HAP-1 (cell line): ENCODE data around the gene LAP3.

ENCODE experiments used
- DNase-seq, 2 experiments: peaks; one replicate each; pipeline ENCODE4 v3.0.0-alpha.2; 2016 to 2020; ENCODE audit warnings: low spot score in 2 of 2
- H3K27me3 ChIP-seq: fragments of 250-450 bp; sonication (Bioruptor Pico); 2 replicates; pipeline ENCODE4 v1.5.1; 2020; ENCODE audit warnings: low read depth, mild to moderate bottlenecking, moderate library complexity
- H3K36me3 ChIP-seq: fragments of 250-450 bp; sonication (Bioruptor Pico); replicated peaks from 2 replicates; pipeline ENCODE4 v1.5.1; 2020; ENCODE audit warnings: mild to moderate bottlenecking
- H3K4me1 ChIP-seq: fragments of 250-450 bp; sonication (Bioruptor Pico); 2 replicates; pipeline ENCODE4 v1.5.1; 2020; ENCODE audit warnings: mild to moderate bottlenecking
- H3K4me3 ChIP-seq: fragments of 250-450 bp; sonication (Bioruptor Pico); 2 replicates; pipeline ENCODE4 v1.5.1; 2020; ENCODE audit warnings: mild to moderate bottlenecking, moderate library complexity
- H3K9me3 ChIP-seq: fragments of 250-450 bp; sonication (Bioruptor Pico); 2 replicates; pipeline ENCODE4 v1.5.1; 2020; ENCODE audit warnings: mild to moderate bottlenecking, moderate library complexity
- in situ Hi-C: fragments of 300-500 bp; cut with MboI; formaldehyde crosslinking; loops from 3 replicates; pipeline ENCODE4 v1.14.3; 2020; ENCODE audit warnings: low sequenced_read_pairs, inconsistent platforms, mixed read lengths

Gene LAP3

DNA sequence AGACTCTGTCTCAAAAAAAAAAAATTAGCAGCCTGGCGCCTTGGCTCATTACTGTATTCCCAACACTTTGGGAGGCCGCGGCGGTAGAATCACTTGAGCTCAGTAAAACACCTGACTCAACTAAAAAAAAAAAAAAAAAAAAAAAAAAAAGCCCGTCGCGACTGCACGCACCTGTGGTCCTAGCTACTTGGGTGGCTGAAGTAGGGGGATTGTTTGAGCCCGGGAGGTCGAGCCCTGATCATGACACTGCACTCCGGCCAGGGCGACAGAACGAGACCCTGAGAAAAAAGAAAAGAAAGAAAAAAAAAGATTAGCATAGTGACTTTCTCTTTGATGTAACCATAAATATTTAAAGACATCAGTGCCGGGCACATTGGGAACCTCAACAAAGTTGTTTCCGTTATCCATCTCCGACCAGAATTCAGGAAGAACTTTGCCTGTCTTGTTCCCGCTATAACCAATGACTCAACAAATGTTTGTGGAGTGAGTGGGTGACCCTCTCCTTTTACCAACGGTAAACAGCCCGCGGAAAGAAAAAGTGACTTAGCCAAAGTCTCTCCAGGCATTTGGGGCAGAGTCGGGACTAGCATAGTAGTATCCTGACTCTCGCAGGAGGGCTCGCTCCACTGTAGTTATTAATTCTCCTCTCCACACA lies 36.9 kb downstream of the LAP3 start:
- Histone ChIP-seq H3K4me3 (peak overlapping the region; percentile 99), H3K9me3 (no peaks in the 10 kb centered on the region), H3K36me3 (peaks cover 20% of the 10 kb centered on the region), H3K27me3 (no peaks in the 10 kb centered on the region), H3K4me1 (peaks cover 10% of the 10 kb centered on the region)
- in situ Hi-C loops, result no loop called here
- no peak for DNase-seq

DNA sequence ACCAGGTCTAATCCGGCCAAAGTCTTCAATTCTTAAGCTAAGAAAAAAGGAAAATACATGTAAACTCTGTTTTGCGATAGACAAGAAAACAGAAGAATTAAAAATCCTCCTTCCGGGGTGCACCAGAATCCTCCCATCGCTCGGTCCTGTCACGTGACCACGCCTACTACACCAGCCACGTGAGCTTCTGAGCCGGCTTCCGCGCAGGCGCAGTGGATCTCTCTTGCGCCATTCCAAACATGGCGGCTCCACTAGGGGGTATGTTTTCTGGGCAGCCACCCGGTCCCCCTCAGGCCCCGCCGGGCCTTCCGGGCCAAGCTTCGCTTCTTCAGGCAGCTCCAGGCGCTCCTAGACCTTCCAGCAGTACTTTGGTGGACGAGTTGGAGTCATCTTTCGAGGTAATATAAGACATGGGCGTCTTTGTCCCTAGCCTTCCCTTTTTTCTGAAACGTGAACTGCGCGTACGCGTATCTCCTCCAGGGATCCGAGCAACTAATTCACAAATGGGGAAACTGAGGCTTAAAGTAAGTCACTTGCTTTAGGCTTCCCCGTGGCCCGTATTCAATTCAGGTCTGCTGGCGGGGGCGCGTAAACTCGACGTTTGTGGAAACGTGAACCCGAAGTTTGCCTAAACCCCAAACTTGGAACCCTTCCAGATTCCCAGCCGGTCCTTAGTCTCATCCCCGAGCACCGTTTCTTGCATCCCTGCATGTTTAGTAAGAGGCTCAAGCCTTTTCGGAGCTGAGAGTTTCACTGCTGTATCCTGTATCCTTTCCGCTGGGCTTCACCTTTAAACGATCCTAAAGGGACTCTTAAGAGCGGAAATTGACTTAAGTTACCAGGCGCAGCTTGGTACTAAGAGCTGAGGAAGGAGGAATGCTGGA lies 37.7 kb downstream of the LAP3 start, which contains the start of gene MED28:
MED28 (plus strand) TSS at position 226 of the 884 bp plus-strand sequence; CDS start at position 240, 14 bp downstream.
- Histone ChIP-seq H3K9me3 (no peaks in the 10 kb centered on the region), H3K27me3 (no peaks in the 10 kb centered on the region), H3K4me1 (peaks cover 10% of the 10 kb centered on the region), H3K36me3 (peaks cover 28% of the 10 kb centered on the region), H3K4me3 (peak within 1 kb of the TSS; percentile 99)
- DNase-seq, result peak; percentile 89 to 96
- in situ Hi-C loops, result no loop called here

DNA sequence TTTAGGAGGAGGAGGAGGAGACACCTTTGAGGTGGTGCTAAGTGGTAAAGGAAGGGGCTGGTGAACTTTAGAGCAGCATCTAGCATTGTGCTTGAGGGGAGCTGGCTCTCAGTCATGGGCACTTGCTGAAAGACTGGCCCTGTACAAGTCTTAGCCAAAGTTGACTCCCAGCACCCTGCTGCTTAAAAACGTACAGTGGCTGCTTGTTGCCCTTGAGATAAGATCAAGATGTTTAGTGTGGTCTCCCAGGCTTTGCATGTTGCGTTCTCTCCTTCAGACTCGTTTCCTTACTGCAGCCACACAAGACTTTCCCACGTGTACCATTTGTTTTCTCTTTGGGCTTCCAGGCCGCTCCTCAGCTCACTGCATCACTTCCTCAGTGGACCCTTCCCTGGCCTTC lies 39.3 kb downstream of the LAP3 start:
- in situ Hi-C loops, result no loop called here

DNA sequence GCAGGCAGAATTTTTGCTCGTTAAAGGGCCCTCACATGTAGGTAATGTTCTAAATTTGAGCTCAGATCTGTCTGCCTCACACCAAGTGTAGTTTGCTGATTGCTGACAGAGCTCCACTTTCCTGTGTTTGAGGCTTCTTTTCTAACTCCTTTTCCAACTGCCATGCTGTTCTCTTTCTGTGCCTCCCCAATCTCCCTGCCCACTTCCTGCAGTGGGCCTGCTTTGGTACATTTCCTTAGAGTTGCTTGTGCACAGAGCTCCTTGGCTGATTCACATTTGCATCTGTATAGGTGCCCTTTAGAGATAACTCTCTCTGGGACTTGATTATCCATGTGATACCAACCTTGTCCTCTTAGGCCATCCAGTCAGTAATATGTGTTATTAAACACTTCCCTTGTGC lies 41.9 kb downstream of the LAP3 start:
- Histone ChIP-seq H3K9me3 (no peaks in the 10 kb centered on the region), H3K27me3 (no peaks in the 10 kb centered on the region), H3K4me1 (peaks cover 10% of the 10 kb centered on the region), H3K4me3 (no peak overlapping the region), H3K36me3 (peaks cover 63% of the 10 kb centered on the region)
- in situ Hi-C loops, result no loop called here
- DNase-seq, result no peak

More for the DNA sequence above, 39.3 kb downstream of the LAP3 start:
- no peak overlapping the region; the same call in 1 of the 2 replicates for H3K4me3 ChIP-seq
- no peaks in the 10 kb centered on the region for H3K9me3 ChIP-seq
- H3K4me1 ChIP-seq, result peaks cover 10% of the 10 kb centered on the region
- H3K36me3 ChIP-seq, result peaks cover 40% of the 10 kb centered on the region
- no peak for DNase-seq
- H3K27me3 ChIP-seq, result no peaks in the 10 kb centered on the region

DNA sequence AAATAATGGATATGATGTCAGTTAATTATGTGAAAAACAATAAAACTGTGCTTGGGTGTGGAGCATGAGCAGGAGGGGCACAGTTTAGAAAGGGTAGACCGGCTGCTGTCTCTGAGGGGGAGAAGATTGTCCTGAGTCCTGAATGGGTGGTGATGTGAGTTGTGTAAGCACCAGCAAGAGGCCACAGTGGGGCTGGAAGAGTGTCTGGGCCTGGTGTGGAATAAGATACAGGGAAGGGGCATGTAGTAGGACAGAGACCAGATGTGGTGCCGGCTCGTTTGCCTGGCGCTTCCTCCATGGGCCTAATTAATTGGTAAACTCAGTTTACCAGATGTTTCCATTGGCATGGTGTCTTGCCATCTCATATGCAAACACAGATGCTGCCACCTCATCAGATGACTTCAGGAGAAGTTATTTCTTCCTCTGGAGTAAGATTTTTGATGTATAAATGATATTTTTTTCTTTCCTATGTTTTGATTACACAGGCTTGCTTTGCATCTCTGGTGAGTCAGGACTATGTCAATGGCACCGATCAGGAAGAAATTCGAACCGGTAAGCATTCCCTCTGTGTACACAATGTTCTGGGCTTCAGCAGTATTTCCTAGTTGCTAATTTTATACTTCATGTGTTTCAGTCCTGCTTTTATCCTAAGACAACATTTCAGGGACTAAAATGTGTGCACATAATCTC lies 42.6 kb downstream of the LAP3 start:
- peaks cover 69% of the 10 kb centered on the region for H3K36me3 ChIP-seq
- no peaks in the 10 kb centered on the region for H3K9me3 ChIP-seq
- DNase-seq, result no peak
- H3K4me1 ChIP-seq, result peaks cover 10% of the 10 kb centered on the region
- no peak overlapping the region for H3K4me3 ChIP-seq
- in situ Hi-C loops, result no loop called here
- H3K27me3 ChIP-seq, result no peaks in the 10 kb centered on the region

DNA sequence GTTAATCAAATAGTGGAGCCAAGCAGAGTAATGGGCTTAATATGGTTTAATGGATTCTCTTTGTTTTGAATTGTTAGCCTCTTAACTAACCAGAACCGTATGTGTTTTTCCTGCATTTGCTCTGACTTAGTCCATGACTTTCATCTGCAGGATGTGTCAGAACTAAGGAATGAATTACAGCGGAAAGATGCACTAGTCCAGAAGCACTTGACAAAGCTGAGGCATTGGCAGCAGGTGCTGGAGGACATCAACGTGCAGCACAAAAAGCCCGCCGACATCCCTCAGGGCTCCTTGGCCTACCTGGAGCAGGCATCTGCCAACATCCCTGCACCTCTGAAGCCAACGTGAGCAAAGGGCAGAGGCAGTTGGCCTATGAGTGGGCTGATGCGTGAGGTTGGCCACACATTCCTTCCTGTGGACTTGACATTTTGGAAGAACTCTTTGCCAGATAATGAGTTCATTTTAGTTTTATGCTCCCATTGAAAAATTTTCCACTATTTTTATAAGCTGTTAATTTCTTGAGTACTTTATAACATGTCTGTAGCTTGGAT lies 46.5 kb downstream of the LAP3 start:
- Histone ChIP-seq H3K4me1 (no peaks in the 10 kb centered on the region), H3K27me3 (no peaks in the 10 kb centered on the region), H3K4me3 (no peak overlapping the region), H3K36me3 (peaks cover 89% of the 10 kb centered on the region), H3K9me3 (no peaks in the 10 kb centered on the region)
- no peak for DNase-seq
- in situ Hi-C loops, result no loop called here

DNA sequence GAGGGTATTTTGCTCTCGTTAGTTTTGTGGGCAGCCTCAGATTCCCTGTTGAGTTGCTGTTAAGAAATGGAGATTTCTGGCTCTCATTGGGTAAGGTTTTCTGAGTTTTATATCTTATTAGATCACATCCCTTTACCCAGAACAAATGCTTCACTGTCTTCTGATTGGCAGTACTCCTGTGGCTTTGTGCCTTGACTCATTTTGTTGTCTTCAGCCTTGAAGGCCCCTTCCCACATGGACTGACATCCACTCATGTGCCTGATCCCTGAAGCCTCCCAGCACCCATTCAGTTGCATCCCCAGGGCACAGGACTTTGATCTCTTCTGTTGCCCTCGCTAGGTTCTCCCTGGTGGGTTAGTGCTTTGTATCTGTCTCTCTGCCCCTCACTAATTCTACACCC lies 47.8 kb downstream of the LAP3 start:
- H3K4me1 ChIP-seq, result no peaks in the 10 kb centered on the region
- no peak overlapping the region for H3K4me3 ChIP-seq
- no peak for DNase-seq
- H3K27me3 ChIP-seq, result no peaks in the 10 kb centered on the region
- H3K36me3 ChIP-seq, result peaks cover 88% of the 10 kb centered on the region
- H3K9me3 ChIP-seq, result no peaks in the 10 kb centered on the region
- in situ Hi-C loops, result no loop called here

DNA sequence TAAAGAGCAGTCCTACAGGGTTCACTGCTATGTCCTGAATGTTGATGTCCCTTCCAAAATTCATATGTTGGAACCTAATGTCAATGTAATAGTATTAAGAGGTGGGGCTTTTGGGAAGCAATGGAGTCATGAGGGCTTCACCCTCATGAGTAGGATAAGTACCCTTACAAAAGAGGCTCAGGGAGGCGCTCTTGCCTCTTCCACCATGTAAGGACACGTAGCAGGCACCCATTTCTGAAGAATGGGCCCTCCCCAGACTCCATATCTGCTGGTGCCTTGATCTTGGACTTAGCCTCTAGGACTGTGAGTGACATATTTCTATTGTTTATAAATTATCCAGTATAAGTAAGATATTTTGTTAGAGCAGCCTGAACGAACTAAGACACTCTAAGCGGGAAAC lies 53.2 kb downstream of the LAP3 start:
- in situ Hi-C loops, result no loop called here
- Histone ChIP-seq H3K27me3 (no peaks in the 10 kb centered on the region), H3K4me3 (no peak overlapping the region), H3K36me3 (peaks cover 82% of the 10 kb centered on the region), H3K4me1 (peaks cover 20% of the 10 kb centered on the region), H3K9me3 (no peaks in the 10 kb centered on the region)
- DNase-seq, result no peak

DNA sequence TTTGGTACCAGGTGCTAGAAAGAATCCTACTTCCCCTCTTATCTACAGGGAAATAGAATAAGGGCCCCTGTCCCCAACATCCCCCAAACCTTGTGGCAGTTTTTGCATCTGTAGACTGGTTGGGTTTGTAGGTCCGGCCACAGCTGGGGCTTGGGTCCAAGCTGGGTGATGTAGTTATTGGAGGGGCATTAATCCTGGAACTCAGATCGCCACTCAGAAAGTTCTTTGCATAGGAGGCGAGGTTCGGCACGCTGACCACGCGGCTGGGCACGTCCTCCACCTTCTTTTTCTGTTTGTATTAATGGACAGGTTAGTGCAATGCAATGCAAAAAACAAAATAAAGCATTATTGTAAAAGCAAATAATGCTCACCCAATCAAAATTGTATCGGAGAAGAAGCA lies 56.6 kb downstream of the LAP3 start:
- H3K36me3 ChIP-seq, result peaks cover 51% of the 10 kb centered on the region
- in situ Hi-C loops, result no loop called here
- no peak for DNase-seq
- H3K4me3 ChIP-seq, result no peak overlapping the region
- H3K27me3 ChIP-seq, result no peaks in the 10 kb centered on the region
- H3K4me1 ChIP-seq, result peaks cover 20% of the 10 kb centered on the region
- no peaks in the 10 kb centered on the region for H3K9me3 ChIP-seq

DNA sequence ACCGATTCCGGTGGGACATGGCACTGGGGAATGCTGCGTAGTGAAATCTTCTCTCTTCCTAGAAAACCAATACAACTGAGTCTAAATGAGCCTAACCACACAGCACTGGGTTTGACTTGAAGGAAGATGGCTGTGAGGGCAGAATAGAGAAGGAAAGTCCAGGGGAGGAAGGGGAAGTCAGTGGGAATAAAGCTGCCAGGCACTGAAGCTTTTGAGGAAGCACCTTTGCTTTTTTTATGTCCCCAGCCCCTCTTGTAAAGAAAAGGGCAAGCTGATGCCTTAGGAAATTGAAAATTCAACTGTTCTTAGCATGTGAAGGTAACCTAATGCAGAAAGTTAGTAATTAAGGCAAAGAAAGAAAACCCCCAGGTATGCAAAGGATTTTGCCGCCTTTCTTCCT lies 58.1 kb downstream of the LAP3 start:
- Histone ChIP-seq H3K27me3 (no peaks in the 10 kb centered on the region), H3K9me3 (no peaks in the 10 kb centered on the region), H3K36me3 (peaks cover 37% of the 10 kb centered on the region), H3K4me1 (peaks cover 20% of the 10 kb centered on the region), H3K4me3 (no peak overlapping the region)
- in situ Hi-C loops, result no loop called here
- DNase-seq, result no peak

DNA sequence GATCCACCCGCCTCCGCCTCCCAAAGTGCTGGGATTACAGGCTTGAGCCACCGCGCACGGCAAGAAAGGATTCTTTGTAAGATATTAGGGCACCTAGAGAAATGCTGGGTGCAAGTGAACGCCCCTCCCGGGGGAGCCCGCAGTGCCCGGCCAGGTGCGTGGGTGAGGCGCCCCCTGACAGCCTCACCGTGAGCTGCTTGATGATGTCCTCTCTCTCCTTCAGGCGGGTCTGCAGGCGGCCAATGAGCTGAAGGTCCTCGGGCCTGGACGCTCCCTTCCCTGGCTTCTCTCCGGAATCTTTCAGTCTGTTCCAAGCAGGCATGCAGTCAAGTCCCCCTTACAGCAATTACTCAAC lies 59.3 kb downstream of the LAP3 start:
- in situ Hi-C loops, result no loop called here
- Histone ChIP-seq H3K9me3 (no peaks in the 10 kb centered on the region), H3K4me1 (peaks cover 16% of the 10 kb centered on the region), H3K4me3 (no peak overlapping the region), H3K36me3 (peaks cover 25% of the 10 kb centered on the region), H3K27me3 (no peaks in the 10 kb centered on the region)
- no peak for DNase-seq

DNA sequence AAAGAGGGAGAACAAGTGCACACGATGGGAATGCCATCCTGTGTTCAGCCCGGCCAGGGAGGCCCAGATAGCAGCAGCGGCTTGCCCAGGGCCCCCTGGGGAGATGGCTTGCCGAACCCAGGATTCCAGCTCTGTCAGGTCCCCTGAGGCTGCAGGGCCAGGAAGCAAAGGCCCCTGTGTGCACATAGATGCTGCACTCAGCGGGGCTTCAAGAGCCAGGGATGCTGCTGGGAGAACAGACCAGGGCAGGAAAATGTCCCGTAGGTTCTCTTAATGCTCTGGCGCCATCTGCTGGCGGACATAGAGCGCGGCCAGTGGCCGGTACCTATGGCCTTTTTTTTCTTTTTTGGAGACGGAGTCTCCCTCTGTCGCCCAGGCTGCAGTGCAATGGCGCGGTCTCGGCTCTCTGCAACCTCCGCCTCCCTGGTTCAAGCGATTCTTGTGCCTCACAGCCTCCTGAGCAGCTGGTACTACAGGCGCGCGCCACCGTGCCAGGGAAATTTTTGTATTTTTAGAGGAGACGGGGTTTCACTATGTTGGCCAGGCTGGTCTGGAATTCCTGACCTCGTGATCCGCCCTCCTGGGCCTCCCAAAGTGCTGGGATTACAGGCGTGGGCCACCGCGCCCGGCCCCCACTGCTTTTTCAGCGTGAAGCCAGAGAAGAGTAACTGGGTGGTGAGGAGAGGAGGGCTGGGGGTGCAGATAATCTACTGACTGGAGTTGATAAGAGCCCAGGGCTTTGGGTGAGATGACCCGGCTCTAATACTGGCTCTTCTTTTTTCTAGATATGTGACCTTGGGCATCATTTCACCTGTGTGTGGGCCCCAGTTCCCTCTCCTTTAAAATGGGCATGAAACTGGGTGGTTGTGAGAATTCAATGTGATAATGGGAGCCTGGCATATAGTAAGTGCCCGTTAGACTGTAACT lies 60.0 kb downstream of the LAP3 start:
- Histone ChIP-seq H3K36me3 (peaks cover 20% of the 10 kb centered on the region), H3K27me3 (no peaks in the 10 kb centered on the region), H3K4me1 (peaks cover 12% of the 10 kb centered on the region), H3K9me3 (no peaks in the 10 kb centered on the region), H3K4me3 (no peak overlapping the region)
- DNase-seq, result peak; percentile 86 to 89
- in situ Hi-C loops, result no loop called here

DNA sequence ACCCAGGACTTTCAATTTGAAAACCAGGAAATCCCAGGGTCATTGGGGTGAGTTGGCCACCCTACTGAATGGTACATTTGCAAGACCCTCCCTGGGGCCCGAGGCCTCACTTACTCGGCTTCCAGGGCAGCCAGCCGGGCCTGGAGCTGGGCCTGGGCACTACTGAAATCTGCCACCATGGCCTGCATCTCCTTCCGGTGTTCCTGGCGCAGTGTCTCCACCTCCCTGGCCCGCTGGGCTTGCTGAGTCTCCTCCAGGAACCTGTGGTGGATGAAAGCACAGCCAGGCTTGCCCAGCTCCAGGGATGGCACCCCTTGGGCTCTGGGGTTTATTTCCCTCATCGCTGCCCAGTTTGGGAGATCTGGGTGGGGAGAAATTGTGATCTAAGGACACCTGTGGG lies 62.1 kb downstream of the LAP3 start:
- DNase-seq, result no peak
- Histone ChIP-seq H3K36me3 (peaks cover 7% of the 10 kb centered on the region), H3K4me3 (no peak overlapping the region), H3K9me3 (no peaks in the 10 kb centered on the region), H3K4me1 (no peaks in the 10 kb centered on the region), H3K27me3 (no peaks in the 10 kb centered on the region)
- in situ Hi-C loops, result no loop called here
